Liver (tissue), 3 donors: ENCODE data around the gene MDGA2.

Experiments used
- EGR1 ChIP-seq, 2 donors: IDR thresholded peaks; 2 replicates each; pipeline ENCODE4 v1.6.1; 2016 to 2018; ENCODE audit warnings: antibody characterized with exemption in 2 of 2, low read depth in 2 of 2
- GABPA ChIP-seq, 2 donors: IDR thresholded peaks in 1 of 2; conservative IDR thresholded peaks in 1 of 2; 2 replicates each; pipeline ENCODE4 v1.6.1; 2016; ENCODE audit warnings: antibody characterized with exemption in 2 of 2, mild to moderate bottlenecking in 1 of 2, moderate library complexity in 1 of 2
- HNF4A ChIP-seq, 2 donors: conservative IDR thresholded peaks; 2 replicates each; pipeline ENCODE4 v1.6.1; 2016; ENCODE audit warnings: antibody characterized with exemption in 2 of 2, mild to moderate bottlenecking in 2 of 2
- HNF4G ChIP-seq: IDR thresholded peaks from 2 replicates; pipeline ENCODE4 v1.6.1; 2016; ENCODE audit warnings: antibody characterized with exemption
- RAD21 ChIP-seq, 2 donors: IDR thresholded peaks; 2 replicates each; pipeline ENCODE4 v1.6.1; 2016; ENCODE audit warnings: antibody characterized with exemption in 2 of 2, mild to moderate bottlenecking in 2 of 2
- RXRA ChIP-seq, 2 donors: IDR thresholded peaks; 2 replicates each; pipeline ENCODE4 v1.6.1; 2017 to 2018; ENCODE audit warnings: antibody characterized with exemption in 2 of 2, mild to moderate bottlenecking in 1 of 2
- SP1 ChIP-seq: IDR thresholded peaks from 2 replicates; pipeline ENCODE4 v1.6.1; 2018; ENCODE audit warnings: antibody characterized with exemption, mild to moderate bottlenecking
- TAF1 ChIP-seq: conservative IDR thresholded peaks from 2 replicates; pipeline ENCODE4 v1.6.1; 2016; ENCODE audit warnings: antibody characterized with exemption, mild to moderate bottlenecking
- YY1 ChIP-seq: IDR thresholded peaks from 2 replicates; pipeline ENCODE4 v1.6.1; 2016; ENCODE audit warnings: antibody characterized with exemption, mild to moderate bottlenecking
- TF ChIP-seq, protein P1 (sequence below): fragments of 150-350 bp; IDR thresholded peaks from 2 replicates; pipeline ENCODE4 v1.5.1; 2017; ENCODE audit warnings: improper control_type of control experiment, low read depth, low read length; ENCODE audit not compliant: missing input control
- TF ChIP-seq, protein P2 (sequence below): IDR thresholded peaks from 2 replicates; pipeline ENCODE4 v1.6.1; 2016; ENCODE audit warnings: antibody characterized with exemption
- TF ChIP-seq, protein P3 (sequence below): IDR thresholded peaks from 2 replicates; pipeline ENCODE4 v1.6.1; 2016; ENCODE audit warnings: antibody characterized with exemption, mild to moderate bottlenecking
- TF ChIP-seq, protein P4 (sequence below): IDR thresholded peaks from 2 replicates; pipeline ENCODE4 v1.6.1; 2016; ENCODE audit warnings: antibody characterized with exemption
- TF ChIP-seq, protein P5 (sequence below): IDR thresholded peaks from 2 replicates; pipeline ENCODE4 v1.6.1; 2016; ENCODE audit warnings: antibody characterized with exemption
- donor health status: healthy.
- donor health status: healthy.

DNA sequence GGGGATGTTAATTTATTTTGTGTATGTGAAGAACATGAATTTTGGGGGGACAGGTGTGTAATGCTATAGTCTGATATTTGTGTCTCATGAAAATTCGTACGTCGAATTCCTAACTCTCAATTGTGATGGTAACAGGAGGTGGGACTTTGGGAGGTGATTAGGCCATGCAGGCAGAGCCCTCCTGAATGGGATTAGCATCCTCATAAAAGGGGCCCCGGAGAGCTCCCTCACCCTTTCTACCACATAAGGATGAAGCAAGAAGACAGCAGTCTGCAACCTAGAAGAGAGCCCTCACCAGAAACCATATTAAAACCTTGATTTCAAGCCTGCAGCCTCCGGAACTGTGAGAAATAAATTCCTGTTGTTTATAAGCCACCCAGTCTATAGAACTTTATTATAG, 165.4 kb downstream of the MDGA2 start:
- TF ChIP-seq, protein P1, sequence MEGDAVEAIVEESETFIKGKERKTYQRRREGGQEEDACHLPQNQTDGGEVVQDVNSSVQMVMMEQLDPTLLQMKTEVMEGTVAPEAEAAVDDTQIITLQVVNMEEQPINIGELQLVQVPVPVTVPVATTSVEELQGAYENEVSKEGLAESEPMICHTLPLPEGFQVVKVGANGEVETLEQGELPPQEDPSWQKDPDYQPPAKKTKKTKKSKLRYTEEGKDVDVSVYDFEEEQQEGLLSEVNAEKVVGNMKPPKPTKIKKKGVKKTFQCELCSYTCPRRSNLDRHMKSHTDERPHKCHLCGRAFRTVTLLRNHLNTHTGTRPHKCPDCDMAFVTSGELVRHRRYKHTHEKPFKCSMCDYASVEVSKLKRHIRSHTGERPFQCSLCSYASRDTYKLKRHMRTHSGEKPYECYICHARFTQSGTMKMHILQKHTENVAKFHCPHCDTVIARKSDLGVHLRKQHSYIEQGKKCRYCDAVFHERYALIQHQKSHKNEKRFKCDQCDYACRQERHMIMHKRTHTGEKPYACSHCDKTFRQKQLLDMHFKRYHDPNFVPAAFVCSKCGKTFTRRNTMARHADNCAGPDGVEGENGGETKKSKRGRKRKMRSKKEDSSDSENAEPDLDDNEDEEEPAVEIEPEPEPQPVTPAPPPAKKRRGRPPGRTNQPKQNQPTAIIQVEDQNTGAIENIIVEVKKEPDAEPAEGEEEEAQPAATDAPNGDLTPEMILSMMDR, result no peak
- TF ChIP-seq YY1 (no peak), TAF1 (no peak), HNF4A (conservative IDR thresholded peaks at IDR 0.05) (no peak), RAD21 (IDR thresholded peaks at IDR 0.05) (no peak), EGR1 (IDR thresholded peaks at IDR 0.05; ENCODE audit: low read depth in 2 of 2) (no peak), SP1 (no peak), RXRA (IDR thresholded peaks at IDR 0.05) (no peak), GABPA (IDR thresholded peaks at IDR 0.05 in 1 of 2, conservative IDR thresholded peaks at IDR 0.05 in 1 of 2) (no peak), HNF4G (no peak)
- TF ChIP-seq, protein P2, sequence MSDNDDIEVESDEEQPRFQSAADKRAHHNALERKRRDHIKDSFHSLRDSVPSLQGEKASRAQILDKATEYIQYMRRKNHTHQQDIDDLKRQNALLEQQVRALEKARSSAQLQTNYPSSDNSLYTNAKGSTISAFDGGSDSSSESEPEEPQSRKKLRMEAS, result no peak
- TF ChIP-seq, protein P3, sequence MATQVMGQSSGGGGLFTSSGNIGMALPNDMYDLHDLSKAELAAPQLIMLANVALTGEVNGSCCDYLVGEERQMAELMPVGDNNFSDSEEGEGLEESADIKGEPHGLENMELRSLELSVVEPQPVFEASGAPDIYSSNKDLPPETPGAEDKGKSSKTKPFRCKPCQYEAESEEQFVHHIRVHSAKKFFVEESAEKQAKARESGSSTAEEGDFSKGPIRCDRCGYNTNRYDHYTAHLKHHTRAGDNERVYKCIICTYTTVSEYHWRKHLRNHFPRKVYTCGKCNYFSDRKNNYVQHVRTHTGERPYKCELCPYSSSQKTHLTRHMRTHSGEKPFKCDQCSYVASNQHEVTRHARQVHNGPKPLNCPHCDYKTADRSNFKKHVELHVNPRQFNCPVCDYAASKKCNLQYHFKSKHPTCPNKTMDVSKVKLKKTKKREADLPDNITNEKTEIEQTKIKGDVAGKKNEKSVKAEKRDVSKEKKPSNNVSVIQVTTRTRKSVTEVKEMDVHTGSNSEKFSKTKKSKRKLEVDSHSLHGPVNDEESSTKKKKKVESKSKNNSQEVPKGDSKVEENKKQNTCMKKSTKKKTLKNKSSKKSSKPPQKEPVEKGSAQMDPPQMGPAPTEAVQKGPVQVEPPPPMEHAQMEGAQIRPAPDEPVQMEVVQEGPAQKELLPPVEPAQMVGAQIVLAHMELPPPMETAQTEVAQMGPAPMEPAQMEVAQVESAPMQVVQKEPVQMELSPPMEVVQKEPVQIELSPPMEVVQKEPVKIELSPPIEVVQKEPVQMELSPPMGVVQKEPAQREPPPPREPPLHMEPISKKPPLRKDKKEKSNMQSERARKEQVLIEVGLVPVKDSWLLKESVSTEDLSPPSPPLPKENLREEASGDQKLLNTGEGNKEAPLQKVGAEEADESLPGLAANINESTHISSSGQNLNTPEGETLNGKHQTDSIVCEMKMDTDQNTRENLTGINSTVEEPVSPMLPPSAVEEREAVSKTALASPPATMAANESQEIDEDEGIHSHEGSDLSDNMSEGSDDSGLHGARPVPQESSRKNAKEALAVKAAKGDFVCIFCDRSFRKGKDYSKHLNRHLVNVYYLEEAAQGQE, result no peak
- TF ChIP-seq, protein P4, sequence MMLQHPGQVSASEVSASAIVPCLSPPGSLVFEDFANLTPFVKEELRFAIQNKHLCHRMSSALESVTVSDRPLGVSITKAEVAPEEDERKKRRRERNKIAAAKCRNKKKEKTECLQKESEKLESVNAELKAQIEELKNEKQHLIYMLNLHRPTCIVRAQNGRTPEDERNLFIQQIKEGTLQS, result no peak
- TF ChIP-seq, protein P5, sequence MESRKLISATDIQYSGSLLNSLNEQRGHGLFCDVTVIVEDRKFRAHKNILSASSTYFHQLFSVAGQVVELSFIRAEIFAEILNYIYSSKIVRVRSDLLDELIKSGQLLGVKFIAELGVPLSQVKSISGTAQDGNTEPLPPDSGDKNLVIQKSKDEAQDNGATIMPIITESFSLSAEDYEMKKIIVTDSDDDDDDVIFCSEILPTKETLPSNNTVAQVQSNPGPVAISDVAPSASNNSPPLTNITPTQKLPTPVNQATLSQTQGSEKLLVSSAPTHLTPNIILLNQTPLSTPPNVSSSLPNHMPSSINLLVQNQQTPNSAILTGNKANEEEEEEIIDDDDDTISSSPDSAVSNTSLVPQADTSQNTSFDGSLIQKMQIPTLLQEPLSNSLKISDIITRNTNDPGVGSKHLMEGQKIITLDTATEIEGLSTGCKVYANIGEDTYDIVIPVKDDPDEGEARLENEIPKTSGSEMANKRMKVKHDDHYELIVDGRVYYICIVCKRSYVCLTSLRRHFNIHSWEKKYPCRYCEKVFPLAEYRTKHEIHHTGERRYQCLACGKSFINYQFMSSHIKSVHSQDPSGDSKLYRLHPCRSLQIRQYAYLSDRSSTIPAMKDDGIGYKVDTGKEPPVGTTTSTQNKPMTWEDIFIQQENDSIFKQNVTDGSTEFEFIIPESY, result no peak
